ENCODE measurements around the gene ZDHHC8. TPM values are rescaled to one million over a fixed set of nuclear protein-coding genes. Genes with fewer than 3 reads are reported as not detected.

ZDHHC8 gene
- polyA plus RNA-seq, 1 donor = 34.1 TPM

- Histone ChIP-seq H3K27me3 (ENCODE audit: control insufficient read depth, insufficient read depth, low read length) (no peaks in the 10 kb centered on the region), H3K36me3 (ENCODE audit: control insufficient read depth, insufficient read depth, low read length) (peaks cover 10% of the 10 kb centered on the region), H3K9me3 (ENCODE audit: control insufficient read depth, low read depth, low read length) (no peaks in the 10 kb centered on the region), H3K4me3 (ENCODE audit: low read length) (no peak overlapping the region), H3K4me1 (ENCODE audit: control insufficient read depth, insufficient read depth, low read length) (peaks cover 13% of the 10 kb centered on the region), H3K27ac (ENCODE audit: low read length) (peak overlapping the region; percentile 42)
- peak; percentile 43 to 83 for DNase-seq
- no CpG with 5 or more reads among the region's 14 CpGs for WGBS (ENCODE audit: insufficient coverage, low lambda C conversion rate)
Measured at GRCh38 chr22:20147237-20147988, 15.8 kb downstream of the ZDHHC8 start.

- Histone ChIP-seq H3K27me3 (ENCODE audit: control insufficient read depth, insufficient read depth, low read length) (no peaks in the 10 kb centered on the region), H3K4me1 (ENCODE audit: control insufficient read depth, insufficient read depth, low read length) (peaks cover 13% of the 10 kb centered on the region), H3K27ac (ENCODE audit: low read length) (no peak overlapping the region), H3K4me3 (ENCODE audit: low read length) (no peak overlapping the region), H3K36me3 (ENCODE audit: control insufficient read depth, insufficient read depth, low read length) (peaks cover 5% of the 10 kb centered on the region), H3K9me3 (ENCODE audit: control insufficient read depth, low read depth, low read length) (no peaks in the 10 kb centered on the region)
- no peak for DNase-seq
- WGBS (ENCODE audit: insufficient coverage, low lambda C conversion rate) = no CpG with 5 or more reads among the region's 18 CpGs
Measured at GRCh38 chr22:20148414-20148813, 16.8 kb downstream of the ZDHHC8 start.

GRCh38 chr22:20149257-20150250, 17.9 kb downstream of the ZDHHC8 start:
- Histone ChIP-seq H3K4me1 (ENCODE audit: control insufficient read depth, insufficient read depth, low read length) (peaks cover 13% of the 10 kb centered on the region), H3K36me3 (ENCODE audit: control insufficient read depth, insufficient read depth, low read length) (peaks cover 5% of the 10 kb centered on the region), H3K4me3 (ENCODE audit: low read length) (no peak overlapping the region), H3K27me3 (ENCODE audit: control insufficient read depth, insufficient read depth, low read length) (no peaks in the 10 kb centered on the region), H3K27ac (ENCODE audit: low read length) (no peak overlapping the region), H3K9me3 (ENCODE audit: control insufficient read depth, low read depth, low read length) (no peaks in the 10 kb centered on the region)
- DNase-seq = no peak
- no CpG with 5 or more reads among the region's 32 CpGs for WGBS (ENCODE audit: insufficient coverage, low lambda C conversion rate)

GRCh38 chr22:20150381-20151275, 19.0 kb downstream of the ZDHHC8 start, which contains the start of gene CCDC188:
Gene CCDC188, minus strand, starts transcription at chr22:20151055. Its CDS starts 69 bp downstream, at chr22:20150986.
- Histone ChIP-seq H3K27me3 (ENCODE audit: control insufficient read depth, insufficient read depth, low read length) (no peaks in the 10 kb centered on the region), H3K36me3 (ENCODE audit: control insufficient read depth, insufficient read depth, low read length) (peaks cover 3% of the 10 kb centered on the region), H3K4me1 (ENCODE audit: control insufficient read depth, insufficient read depth, low read length) (peaks cover 13% of the 10 kb centered on the region), H3K9me3 (ENCODE audit: control insufficient read depth, low read depth, low read length) (no peaks in the 10 kb centered on the region), H3K4me3 (ENCODE audit: low read length) (no peak within 1 kb of the TSS), H3K27ac (ENCODE audit: low read length) (no peak within 1 kb of the TSS)
- no peak for DNase-seq
- WGBS (ENCODE audit: insufficient coverage, low lambda C conversion rate) = no CpG with 5 or more reads among the region's 14 CpGs

GRCh38 chr22:20151276-20151588, 19.6 kb downstream of the ZDHHC8 start:
- H3K27ac ChIP-seq (ENCODE audit: low read length) = no peak overlapping the region
- no peak overlapping the region for H3K4me3 ChIP-seq (ENCODE audit: low read length)
- H3K36me3 ChIP-seq (ENCODE audit: control insufficient read depth, insufficient read depth, low read length) = peaks cover 2% of the 10 kb centered on the region
- H3K4me1 ChIP-seq (ENCODE audit: control insufficient read depth, insufficient read depth, low read length) = peaks cover 13% of the 10 kb centered on the region
- H3K9me3 ChIP-seq (ENCODE audit: control insufficient read depth, low read depth, low read length) = no peaks in the 10 kb centered on the region
- WGBS (ENCODE audit: insufficient coverage, low lambda C conversion rate) = no CpG with 5 or more reads among the region's 4 CpGs
- no peak for DNase-seq
- no peaks in the 10 kb centered on the region for H3K27me3 ChIP-seq (ENCODE audit: control insufficient read depth, insufficient read depth, low read length)

GRCh38 chr22:20152464-20152890, 20.9 kb downstream of the ZDHHC8 start:
- no peak for DNase-seq
- peaks cover 2% of the 10 kb centered on the region for H3K36me3 ChIP-seq (ENCODE audit: control insufficient read depth, insufficient read depth, low read length)
- H3K4me3 ChIP-seq (ENCODE audit: low read length) = no peak overlapping the region
- no peaks in the 10 kb centered on the region for H3K9me3 ChIP-seq (ENCODE audit: control insufficient read depth, low read depth, low read length)
- no peaks in the 10 kb centered on the region for H3K27me3 ChIP-seq (ENCODE audit: control insufficient read depth, insufficient read depth, low read length)
- no peak overlapping the region for H3K27ac ChIP-seq (ENCODE audit: low read length)
- no CpG with 5 or more reads among the region's 14 CpGs for WGBS (ENCODE audit: insufficient coverage, low lambda C conversion rate)
- H3K4me1 ChIP-seq (ENCODE audit: control insufficient read depth, insufficient read depth, low read length) = peaks cover 3% of the 10 kb centered on the region

GRCh38 chr22:20153945-20154344, 22.3 kb downstream of the ZDHHC8 start:
- Histone ChIP-seq H3K27me3 (ENCODE audit: control insufficient read depth, insufficient read depth, low read length) (no peaks in the 10 kb centered on the region), H3K27ac (ENCODE audit: low read length) (no peak overlapping the region), H3K9me3 (ENCODE audit: control insufficient read depth, low read depth, low read length) (no peaks in the 10 kb centered on the region), H3K4me3 (ENCODE audit: low read length) (no peak overlapping the region), H3K36me3 (ENCODE audit: control insufficient read depth, insufficient read depth, low read length) (no peaks in the 10 kb centered on the region), H3K4me1 (ENCODE audit: control insufficient read depth, insufficient read depth, low read length) (no peaks in the 10 kb centered on the region)
- no peak for DNase-seq
- WGBS (ENCODE audit: insufficient coverage, low lambda C conversion rate) = no CpG with 5 or more reads among the region's 16 CpGs

GRCh38 chr22:20154602-20155187, 23.1 kb downstream of the ZDHHC8 start:
- no CpG with 5 or more reads among the region's 14 CpGs for WGBS (ENCODE audit: insufficient coverage, low lambda C conversion rate)
- Histone ChIP-seq H3K4me3 (ENCODE audit: low read length) (peak overlapping the region; percentile 18), H3K27ac (ENCODE audit: low read length) (no peak overlapping the region), H3K36me3 (ENCODE audit: control insufficient read depth, insufficient read depth, low read length) (no peaks in the 10 kb centered on the region), H3K4me1 (ENCODE audit: control insufficient read depth, insufficient read depth, low read length) (no peaks in the 10 kb centered on the region), H3K27me3 (ENCODE audit: control insufficient read depth, insufficient read depth, low read length) (no peaks in the 10 kb centered on the region), H3K9me3 (ENCODE audit: control insufficient read depth, low read depth, low read length) (no peaks in the 10 kb centered on the region)
- DNase-seq = no peak

- Histone ChIP-seq H3K4me1 (ENCODE audit: control insufficient read depth, insufficient read depth, low read length) (no peaks in the 10 kb centered on the region), H3K36me3 (ENCODE audit: control insufficient read depth, insufficient read depth, low read length) (no peaks in the 10 kb centered on the region), H3K27ac (ENCODE audit: low read length) (no peak overlapping the region), H3K9me3 (ENCODE audit: control insufficient read depth, low read depth, low read length) (no peaks in the 10 kb centered on the region), H3K4me3 (ENCODE audit: low read length) (peak overlapping the region; percentile 18), H3K27me3 (ENCODE audit: control insufficient read depth, insufficient read depth, low read length) (no peaks in the 10 kb centered on the region)
- WGBS (ENCODE audit: insufficient coverage, low lambda C conversion rate) = no CpG with 5 or more reads among the region's 30 CpGs
- peak; percentile 34 to 51 for DNase-seq
Measured at GRCh38 chr22:20155330-20156041, 23.9 kb downstream of the ZDHHC8 start.

Measured in large intestine (tissue), 3 donors.